ENCODE measurements around the gene SEC24B.
A peak's percentile ranks its signal among the peaks of the same experiment; 100 is the strongest.

Gene SEC24B

GRCh38 chr4:109395694-109396093 lies 37.9 kb upstream of the SEC24B start:
- TF ChIP-seq CTCF (IDR thresholded peaks at IDR 0.05; ENCODE audit: insufficient read depth, low read length, missing control alignments) = no peak
- ChIA-PET POLR2A (no interaction called here), CTCF (interaction anchor here (1.0 kb wide), 1 partner anchor 10 kb away, joined by 5 read pairs; no protein-coding TSS in a partner anchor)
- no peak overlapping the region for H3K4me3 ChIP-seq (ENCODE audit: low read depth, low read length)
- DNase-seq (ENCODE audit: low read depth, low spot score) = no peak

- ChIA-PET POLR2A (no interaction called here), CTCF (no interaction called here)
- no peak overlapping the region for H3K4me3 ChIP-seq (ENCODE audit: low read depth, low read length)
- no peak for TF ChIP-seq CTCF (IDR thresholded peaks at IDR 0.05; ENCODE audit: insufficient read depth, low read length, missing control alignments)
- no peak for DNase-seq (ENCODE audit: low read depth, low spot score)
Observed at GRCh38 chr4:109398928-109399327, 34.7 kb upstream of the SEC24B start.

GRCh38 chr4:109406337-109406931 lies 27.2 kb upstream of the SEC24B start:
- CTCF ChIA-PET = interaction anchor here (0.7 to 4.7 kb wide), 28 partner anchors 8 to 891 kb away, joined by 3 to 41 read pairs (median 4); partner anchors contain the start of gene OSTC
- POLR2A ChIA-PET = no interaction called here
- peak; percentile 23 for DNase-seq (ENCODE audit: low read depth, low spot score)
- TF ChIP-seq CTCF (IDR thresholded peaks at IDR 0.05; ENCODE audit: insufficient read depth, low read length, missing control alignments) = peak; percentile 53
- no peak overlapping the region for H3K4me3 ChIP-seq (ENCODE audit: low read depth, low read length)

GRCh38 chr4:109407027-109407737 lies 26.4 kb upstream of the SEC24B start:
- POLR2A ChIA-PET = no interaction called here
- TF ChIP-seq CTCF (IDR thresholded peaks at IDR 0.05; ENCODE audit: insufficient read depth, low read length, missing control alignments) = no peak
- no peak overlapping the region for H3K4me3 ChIP-seq (ENCODE audit: low read depth, low read length)
- CTCF ChIA-PET = interaction anchor here (1.0 to 4.7 kb wide), 6 partner anchors 26 to 728 kb away, joined by 3 to 41 read pairs (median 4); partner anchors contain the start of gene SEC24B
- DNase-seq (ENCODE audit: low read depth, low spot score) = no peak

GRCh38 chr4:109408711-109409110 lies 24.9 kb upstream of the SEC24B start:
- no peak for DNase-seq (ENCODE audit: low read depth, low spot score)
- POLR2A ChIA-PET = no interaction called here
- CTCF ChIA-PET = interaction anchor here (0.6 to 4.7 kb wide), 2 partner anchors 574 to 726 kb away, joined by 3 to 41 read pairs; no protein-coding TSS in a partner anchor
- no peak overlapping the region for H3K4me3 ChIP-seq (ENCODE audit: low read depth, low read length)
- no peak for TF ChIP-seq CTCF (IDR thresholded peaks at IDR 0.05; ENCODE audit: insufficient read depth, low read length, missing control alignments)

GRCh38 chr4:109410226-109410625 lies 23.4 kb upstream of the SEC24B start:
- ChIA-PET POLR2A (no interaction called here), CTCF (interaction anchor here (0.9 to 2.1 kb wide), 3 partner anchors 22 to 728 kb away, joined by 3 to 6 read pairs (median 6); no protein-coding TSS in a partner anchor)
- no peak overlapping the region for H3K4me3 ChIP-seq (ENCODE audit: low read depth, low read length)
- TF ChIP-seq CTCF (IDR thresholded peaks at IDR 0.05; ENCODE audit: insufficient read depth, low read length, missing control alignments) = no peak
- DNase-seq (ENCODE audit: low read depth, low spot score) = no peak

Data from AG04449 (cell line).